Measurements from ENCODE around the gene PRR23B. TPM values are rescaled to one million over a fixed set of nuclear protein-coding genes. Genes with fewer than 3 reads are reported as not detected.

Gene PRR23B
- total RNA-seq, 1 experiment from 2014 or later: not detected

GRCh38 chr3:138975351-138975750 is 45.4 kb downstream of the PRR23B start:
- no peak for DNase-seq (ENCODE audit: low spot score)
- POLR2A ChIA-PET (ENCODE audit: low non-redundant PET): no interaction called here
- no TSS peak for BruUV-seq (replicated peaks)

GRCh38 chr3:138974462-138974861 is 46.3 kb downstream of the PRR23B start:
- POLR2A ChIA-PET (ENCODE audit: low non-redundant PET): no interaction called here
- no TSS peak for BruUV-seq (replicated peaks)
- H3K27ac ChIP-seq (ENCODE audit: low read depth, low read length, poor library complexity, severe bottlenecking): no peak overlapping the region
- H3K36me3 ChIP-seq (ENCODE audit: insufficient read depth, low read length, poor library complexity, severe bottlenecking): no peaks in the 10 kb centered on the region
- no peak overlapping the region for H3K4me3 ChIP-seq (ENCODE audit: low read depth, low read length, poor library complexity, severe bottlenecking)
- H3K9me3 ChIP-seq (ENCODE audit: low read depth, low read length, poor library complexity, severe bottlenecking): no peaks in the 10 kb centered on the region
- no peaks in the 10 kb centered on the region for H3K4me1 ChIP-seq (ENCODE audit: insufficient read depth, low read length, poor library complexity, severe bottlenecking)
- intact Hi-C loops (cut with micrococcal nuclease; ENCODE audit: unreplicated experiment): no loop called here
- CTCF ChIA-PET: no interaction called here
- no peak for DNase-seq (ENCODE audit: low spot score)
- H3K27me3 ChIP-seq (replicated peaks; ENCODE audit: insufficient read depth, low read depth, low read length, poor library complexity): no peaks in the 10 kb centered on the region
- TF ChIP-seq EZH2 (IDR thresholded peaks at IDR 0.05; ENCODE audit: borderline replicate concordance, low read depth, low read length, poor library complexity, severe bottlenecking) (no peak), CTCF (conservative IDR thresholded peaks at IDR 0.05; ENCODE audit: low read depth, low read length) (no peak)

More at GRCh38 chr3:138975351-138975750, 45.4 kb downstream of the PRR23B start:
- H3K27me3 ChIP-seq (replicated peaks; ENCODE audit: insufficient read depth, low read depth, low read length, poor library complexity): no peaks in the 10 kb centered on the region
- no peak for TF ChIP-seq EZH2 (IDR thresholded peaks at IDR 0.05; ENCODE audit: borderline replicate concordance, low read depth, low read length, poor library complexity, severe bottlenecking)
- no peak for TF ChIP-seq CTCF (conservative IDR thresholded peaks at IDR 0.05; ENCODE audit: low read depth, low read length)
- H3K9me3 ChIP-seq (ENCODE audit: low read depth, low read length, poor library complexity, severe bottlenecking): no peaks in the 10 kb centered on the region
- no peaks in the 10 kb centered on the region for H3K4me1 ChIP-seq (ENCODE audit: insufficient read depth, low read length, poor library complexity, severe bottlenecking)
- intact Hi-C loops (cut with micrococcal nuclease; ENCODE audit: unreplicated experiment): no loop called here
- no peak overlapping the region for H3K27ac ChIP-seq (ENCODE audit: low read depth, low read length, poor library complexity, severe bottlenecking)
- CTCF ChIA-PET: no interaction called here
- H3K36me3 ChIP-seq (ENCODE audit: insufficient read depth, low read length, poor library complexity, severe bottlenecking): no peaks in the 10 kb centered on the region
- H3K4me3 ChIP-seq (ENCODE audit: low read depth, low read length, poor library complexity, severe bottlenecking): no peak overlapping the region

GRCh38 chr3:138972941-138973340 is 47.8 kb downstream of the PRR23B start:
- ChIA-PET POLR2A (ENCODE audit: low non-redundant PET) (no interaction called here), CTCF (no interaction called here)
- H3K9me3 ChIP-seq (ENCODE audit: low read depth, low read length, poor library complexity, severe bottlenecking): no peaks in the 10 kb centered on the region
- H3K4me1 ChIP-seq (ENCODE audit: insufficient read depth, low read length, poor library complexity, severe bottlenecking): no peaks in the 10 kb centered on the region
- H3K27ac ChIP-seq (ENCODE audit: low read depth, low read length, poor library complexity, severe bottlenecking): no peak overlapping the region
- intact Hi-C loops (cut with micrococcal nuclease; ENCODE audit: unreplicated experiment): no loop called here
- TF ChIP-seq CTCF (conservative IDR thresholded peaks at IDR 0.05; ENCODE audit: low read depth, low read length) (no peak), EZH2 (IDR thresholded peaks at IDR 0.05; ENCODE audit: borderline replicate concordance, low read depth, low read length, poor library complexity, severe bottlenecking) (no peak)
- no peak overlapping the region for H3K4me3 ChIP-seq (ENCODE audit: low read depth, low read length, poor library complexity, severe bottlenecking)
- no TSS peak for BruUV-seq (replicated peaks)
- H3K36me3 ChIP-seq (ENCODE audit: insufficient read depth, low read length, poor library complexity, severe bottlenecking): no peaks in the 10 kb centered on the region
- no peaks in the 10 kb centered on the region for H3K27me3 ChIP-seq (replicated peaks; ENCODE audit: insufficient read depth, low read depth, low read length, poor library complexity)
- DNase-seq (ENCODE audit: low spot score): no peak

All from A673 (cell line).